GM23338 (cell line): ENCODE data around the gene CCDC196.

ENCODE experiments used
- ETS1 ChIP-seq: IDR thresholded peaks from 2 replicates; pipeline ENCODE4 v1.6.1; 2016; ENCODE audit warnings: antibody characterized with exemption
- POLR2AphosphoS5 ChIP-seq: IDR thresholded peaks from 2 replicates; pipeline ENCODE4 v1.6.1; 2016; ENCODE audit warnings: antibody characterized with exemption, low read depth

- TF ChIP-seq ETS1 (no peak), POLR2AphosphoS5 (no peak)
These were observed 3.3 kb upstream of the CCDC196 start for GRCh38 chr14:66482873-66483272.
